ENCODE data around the gene ISG20. TPM values are rescaled to one million over a fixed set of nuclear protein-coding genes. Genes with fewer than 3 reads are reported as not detected.
"Not testable (repeated sequence)": the region's sequence is repeated elsewhere in the genome, so short reads cannot be mapped to it uniquely, and the experiment has no call there.

The ISG20 gene
- total RNA-seq, 1 donor from 2014 or later, result 15.9 TPM

DNA sequence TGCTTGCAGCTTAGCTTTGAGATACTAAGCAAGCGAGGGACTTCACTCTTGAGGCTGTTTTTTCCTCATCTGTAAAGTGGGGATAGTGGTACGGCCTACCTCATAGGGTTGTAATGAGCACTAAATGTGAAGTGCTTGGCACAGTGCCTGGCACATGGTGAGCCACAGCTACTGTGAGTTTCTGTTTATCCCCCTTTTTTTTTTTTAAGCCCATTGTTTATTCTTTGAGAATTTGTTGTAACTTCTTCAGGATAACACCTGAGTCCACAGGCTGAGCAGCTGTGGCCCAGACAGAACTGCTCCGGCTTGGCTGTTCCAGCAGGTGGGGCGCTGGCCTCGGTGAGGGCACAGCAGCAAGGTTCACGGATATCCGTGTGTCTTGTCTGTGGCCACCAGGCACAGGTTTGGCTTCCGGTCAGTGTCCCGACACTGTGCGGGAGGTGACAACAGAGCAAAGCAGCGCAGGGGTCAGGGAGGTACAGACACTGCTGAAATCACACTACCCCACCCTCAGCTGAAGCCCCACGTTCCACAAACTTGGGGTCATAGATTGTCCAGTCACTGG, 7.3 kb upstream of the ISG20 start:
- H3K4me3 Mint-ChIP-seq (ENCODE audit: unreplicated experiment), result no peak overlapping the region
- peaks cover 90% of the 10 kb centered on the region for H4K20me1 ChIP-seq (ENCODE audit: insufficient read depth, low read length)
- DNase-seq (ENCODE audit: low read depth) (no peak), FAIRE-seq (no peak)
- H3K9me3 ChIP-seq (ENCODE audit: insufficient read depth, low read depth, low read length), result no peaks in the 10 kb centered on the region
- TF ChIP-seq EZH2 (IDR thresholded peaks at IDR 0.05; ENCODE audit: insufficient read depth, low read length), result no peak
- TF ChIP-seq, protein P1, sequence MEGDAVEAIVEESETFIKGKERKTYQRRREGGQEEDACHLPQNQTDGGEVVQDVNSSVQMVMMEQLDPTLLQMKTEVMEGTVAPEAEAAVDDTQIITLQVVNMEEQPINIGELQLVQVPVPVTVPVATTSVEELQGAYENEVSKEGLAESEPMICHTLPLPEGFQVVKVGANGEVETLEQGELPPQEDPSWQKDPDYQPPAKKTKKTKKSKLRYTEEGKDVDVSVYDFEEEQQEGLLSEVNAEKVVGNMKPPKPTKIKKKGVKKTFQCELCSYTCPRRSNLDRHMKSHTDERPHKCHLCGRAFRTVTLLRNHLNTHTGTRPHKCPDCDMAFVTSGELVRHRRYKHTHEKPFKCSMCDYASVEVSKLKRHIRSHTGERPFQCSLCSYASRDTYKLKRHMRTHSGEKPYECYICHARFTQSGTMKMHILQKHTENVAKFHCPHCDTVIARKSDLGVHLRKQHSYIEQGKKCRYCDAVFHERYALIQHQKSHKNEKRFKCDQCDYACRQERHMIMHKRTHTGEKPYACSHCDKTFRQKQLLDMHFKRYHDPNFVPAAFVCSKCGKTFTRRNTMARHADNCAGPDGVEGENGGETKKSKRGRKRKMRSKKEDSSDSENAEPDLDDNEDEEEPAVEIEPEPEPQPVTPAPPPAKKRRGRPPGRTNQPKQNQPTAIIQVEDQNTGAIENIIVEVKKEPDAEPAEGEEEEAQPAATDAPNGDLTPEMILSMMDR (IDR thresholded peaks at IDR 0.05; ENCODE audit: insufficient read depth, low read depth, low read length), result no peak
- H2AFZ ChIP-seq (ENCODE audit: low read depth, low read length), result no peak overlapping the region
- H3K27me3 ChIP-seq (ENCODE audit: insufficient read depth, low read length), result no peaks in the 10 kb centered on the region
- peaks cover 59% of the 10 kb centered on the region for H3K36me3 ChIP-seq (ENCODE audit: insufficient read depth, low read length)
- peaks cover 26% of the 10 kb centered on the region for H3K4me1 Mint-ChIP-seq (ENCODE audit: low read depth, unreplicated experiment)
- H3K27me3 Mint-ChIP-seq (ENCODE audit: low read depth, unreplicated experiment), result no peaks in the 10 kb centered on the region
- H3K4me1 ChIP-seq (ENCODE audit: insufficient read depth, low read length), result peaks cover 24% of the 10 kb centered on the region
- no peak overlapping the region for H3K4me2 ChIP-seq (ENCODE audit: low read length)
- no peak overlapping the region for H3K9ac ChIP-seq (ENCODE audit: low read length)
- H3K79me2 ChIP-seq (ENCODE audit: insufficient read depth, low read length), result peaks cover 68% of the 10 kb centered on the region
- no peaks in the 10 kb centered on the region for H3K9me3 Mint-ChIP-seq (ENCODE audit: unreplicated experiment)
- H3K27ac ChIP-seq (ENCODE audit: low read depth, low read length), result no peak overlapping the region
- peaks cover 31% of the 10 kb centered on the region for H3K36me3 Mint-ChIP-seq (ENCODE audit: low read depth, unreplicated experiment)
- H3K4me3 ChIP-seq (ENCODE audit: insufficient read depth, low read depth, low read length), result no peak overlapping the region
- no peak overlapping the region for H3K27ac Mint-ChIP-seq (ENCODE audit: unreplicated experiment)

DNA sequence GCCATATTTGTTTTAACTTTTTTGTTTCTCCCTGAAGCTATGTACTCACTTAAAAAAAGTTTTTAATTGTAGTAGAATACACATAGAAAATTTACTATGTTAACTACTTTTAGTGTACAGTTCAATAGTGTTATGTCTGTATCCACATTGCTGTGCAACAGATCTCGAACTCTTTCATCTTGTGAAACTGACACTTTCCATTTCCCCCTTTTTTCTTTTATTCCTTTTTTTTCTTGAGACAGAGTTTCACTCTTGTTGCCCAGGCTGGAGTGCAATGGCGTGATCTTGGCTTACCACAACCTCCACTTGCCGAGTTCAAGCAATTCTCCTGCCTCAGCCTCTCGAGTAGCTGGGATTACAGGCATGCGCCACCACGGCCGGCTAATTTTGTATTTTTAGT, 6.0 kb upstream of the ISG20 start:
- H3K36me3 ChIP-seq (ENCODE audit: insufficient read depth, low read length), result peaks cover 47% of the 10 kb centered on the region
- peaks cover 88% of the 10 kb centered on the region for H4K20me1 ChIP-seq (ENCODE audit: insufficient read depth, low read length)
- DNase-seq (ENCODE audit: low read depth); H3K27me3 ChIP-seq (ENCODE audit: insufficient read depth, low read length); H3K9me3 ChIP-seq (ENCODE audit: insufficient read depth, low read depth, low read length); H3K4me3 ChIP-seq (ENCODE audit: insufficient read depth, low read depth, low read length); H3K27ac Mint-ChIP-seq (ENCODE audit: unreplicated experiment); H3K27ac ChIP-seq (ENCODE audit: low read depth, low read length); H3K4me2 ChIP-seq (ENCODE audit: low read length); H3K9me3 Mint-ChIP-seq (ENCODE audit: unreplicated experiment); FAIRE-seq; H3K9ac ChIP-seq (ENCODE audit: low read length); H2AFZ ChIP-seq (ENCODE audit: low read depth, low read length); H3K27me3 Mint-ChIP-seq (ENCODE audit: low read depth, unreplicated experiment): not testable (repeated sequence)
- peaks cover 55% of the 10 kb centered on the region for H3K79me2 ChIP-seq (ENCODE audit: insufficient read depth, low read length)
- peaks cover 33% of the 10 kb centered on the region for H3K36me3 Mint-ChIP-seq (ENCODE audit: low read depth, unreplicated experiment)
- peaks cover 31% of the 10 kb centered on the region for H3K4me1 Mint-ChIP-seq (ENCODE audit: low read depth, unreplicated experiment)
- H3K4me3 Mint-ChIP-seq (ENCODE audit: unreplicated experiment), result peak overlapping the region; percentile 14
- H3K4me1 ChIP-seq (ENCODE audit: insufficient read depth, low read length), result peaks cover 19% of the 10 kb centered on the region

DNA sequence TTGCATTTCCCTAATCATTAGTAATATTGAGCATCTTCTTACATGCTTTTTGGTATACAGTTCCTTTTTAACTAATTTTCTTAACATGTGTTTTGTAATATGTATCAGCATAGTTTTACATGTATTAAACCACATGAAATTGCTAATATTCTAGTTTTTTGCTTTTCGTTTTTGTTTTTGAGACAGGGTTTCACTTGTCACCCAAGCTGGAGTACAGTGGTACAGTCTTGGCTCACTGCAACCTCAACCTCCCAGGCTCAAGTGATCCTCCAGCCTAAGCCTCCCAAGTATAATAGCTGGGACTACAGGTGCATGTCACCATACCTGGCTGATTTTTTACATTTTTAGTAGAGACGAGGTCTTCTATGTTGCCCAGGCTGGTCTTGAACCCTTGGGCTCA, 4.4 kb upstream of the ISG20 start:
- Histone ChIP-seq H3K4me1 (ENCODE audit: insufficient read depth, low read length) (peaks cover 32% of the 10 kb centered on the region), H2AFZ (ENCODE audit: low read depth, low read length) (no peak overlapping the region), H3K79me2 (ENCODE audit: insufficient read depth, low read length) (peaks cover 38% of the 10 kb centered on the region), H3K27me3 (ENCODE audit: insufficient read depth, low read length) (no peaks in the 10 kb centered on the region), H3K4me2 (ENCODE audit: low read length) (no peak overlapping the region), H3K9me3 (ENCODE audit: insufficient read depth, low read depth, low read length) (no peaks in the 10 kb centered on the region), H4K20me1 (ENCODE audit: insufficient read depth, low read length) (peaks cover 77% of the 10 kb centered on the region), H3K9ac (ENCODE audit: low read length) (no peak overlapping the region), H3K36me3 (ENCODE audit: insufficient read depth, low read length) (peaks cover 33% of the 10 kb centered on the region), H3K4me3 (ENCODE audit: insufficient read depth, low read depth, low read length) (no peak overlapping the region), H3K27ac (ENCODE audit: low read depth, low read length) (no peak overlapping the region)
- DNase-seq (ENCODE audit: low read depth), result no peak
- Mint-ChIP-seq H3K4me1 (ENCODE audit: low read depth, unreplicated experiment) (peaks cover 36% of the 10 kb centered on the region), H3K27me3 (ENCODE audit: low read depth, unreplicated experiment) (no peaks in the 10 kb centered on the region), H3K27ac (ENCODE audit: unreplicated experiment) (no peak overlapping the region), H3K9me3 (ENCODE audit: unreplicated experiment) (no peaks in the 10 kb centered on the region), H3K4me3 (ENCODE audit: unreplicated experiment) (no peak overlapping the region), H3K36me3 (ENCODE audit: low read depth, unreplicated experiment) (peaks cover 27% of the 10 kb centered on the region)
- TF ChIP-seq, protein P1 (IDR thresholded peaks at IDR 0.05; ENCODE audit: insufficient read depth, low read depth, low read length), result no peak
- no peak for TF ChIP-seq EZH2 (IDR thresholded peaks at IDR 0.05; ENCODE audit: insufficient read depth, low read length)
- FAIRE-seq, result no peak
